Hematopoietic multipotent progenitor cell (in vitro differentiated cells): ENCODE measurements around the gene FOLR2. TPM values are rescaled to one million over a fixed set of nuclear protein-coding genes. Genes with fewer than 3 reads are reported as not detected.
"Not testable (repeated sequence)": the region's sequence is repeated elsewhere in the genome, so short reads cannot be mapped to it uniquely, and the experiment has no call there.

Experiments
- DNase-seq, 3 donors: peaks; one replicate each; pipeline ENCODE4 v3.0.0-alpha.2; 2011 to 2015; ENCODE audit warnings: low read depth in 2 of 3, low spot score in 2 of 3
- total RNA-seq: library from RNA; depleted of rRNA; stranded (reverse); fragments of >200 nt; gene quantifications from one replicate; pipeline ENCODE4 v1.2.3, GENCODE V29; 2012

FOLR2 gene
- total RNA-seq, 1 donor: under 0.01 TPM

DNA sequence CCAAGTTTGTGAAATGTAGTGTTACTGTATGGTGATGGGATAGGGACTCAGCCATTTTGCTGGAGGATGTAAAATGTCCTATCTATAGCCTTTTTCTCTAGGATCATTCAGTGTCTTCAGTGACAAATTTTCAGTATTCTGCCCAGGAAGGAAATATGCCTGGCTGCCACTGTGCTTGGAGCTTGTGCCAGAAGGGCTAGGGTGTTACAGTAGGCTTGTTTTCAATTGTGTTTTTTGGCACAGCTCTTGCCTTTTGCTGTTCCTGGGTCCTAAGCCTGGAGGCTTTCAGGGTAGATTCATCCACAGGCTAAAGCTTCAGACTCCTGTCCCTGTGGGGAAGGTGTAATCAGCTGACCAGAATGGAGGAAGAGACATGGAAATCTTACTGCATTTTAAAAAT is 49.4 kb downstream of the FOLR2 start:
- no peak for DNase-seq

GRCh38 chr11:72266960-72267359 is 50.4 kb downstream of the FOLR2 start:
- DNase-seq: not testable (repeated sequence)

DNA sequence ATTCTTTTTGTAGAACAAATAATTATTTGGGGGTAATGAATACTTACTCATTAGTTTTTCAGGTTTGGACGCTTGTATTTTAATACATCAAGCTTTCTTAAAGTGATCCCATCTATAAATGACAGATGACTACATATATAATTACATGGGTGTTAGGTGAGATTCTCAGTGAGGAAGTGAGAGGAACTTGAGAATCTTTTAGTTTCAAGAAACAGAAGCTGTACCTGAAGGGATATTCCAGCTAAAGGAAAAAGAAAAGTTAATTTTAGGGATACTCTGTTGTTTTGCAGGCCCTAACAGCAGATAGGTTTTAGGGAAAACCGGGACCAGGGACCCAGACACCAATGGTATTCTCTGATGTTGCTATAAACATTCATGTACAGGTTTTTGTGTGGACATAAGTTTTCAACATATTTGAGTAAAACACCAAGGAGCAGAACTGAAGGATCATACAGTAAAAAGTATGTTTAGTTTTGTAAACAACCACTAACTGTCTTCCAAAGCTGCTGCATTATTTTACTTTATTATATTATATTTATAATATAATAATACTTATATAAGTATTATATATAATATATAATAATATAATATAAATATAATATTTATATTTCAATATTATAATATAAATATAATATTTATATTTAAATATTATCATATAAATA is 51.5 kb downstream of the FOLR2 start:
- no peak for DNase-seq

Other genes starting within 250 kb of the FOLR2 start
- gene IL18BP, start 217.9 kb upstream of the FOLR2 start, total RNA-seq: 2.2 TPM
- 233 TPM for gene NUMA1, start 136.3 kb upstream of the FOLR2 start, total RNA-seq
- 2.7 TPM for gene LRRC51, start 135.9 kb upstream of the FOLR2 start, total RNA-seq
- gene LAMTOR1, start 113.5 kb upstream of the FOLR2 start, total RNA-seq: 259 TPM
- not detected for gene TOMT, start 110.9 kb upstream of the FOLR2 start, total RNA-seq
- 24.5 TPM for gene ANAPC15, start 104.1 kb upstream of the FOLR2 start, total RNA-seq
- not detected for gene FOLR3, start 81.1 kb upstream of the FOLR2 start, total RNA-seq
- not detected for gene FOLR1, start 24.7 kb upstream of the FOLR2 start, total RNA-seq
- gene INPPL1, start 8.0 kb downstream of the FOLR2 start, total RNA-seq: 80.0 TPM
- gene PHOX2A, start 27.4 kb downstream of the FOLR2 start, total RNA-seq: not detected
- 36.9 TPM for gene CLPB, start 217.7 kb downstream of the FOLR2 start, total RNA-seq